ENCODE measurements around the gene UGT1A9.
"Not testable (repeated sequence)": the region's sequence is repeated elsewhere in the genome, so short reads cannot be mapped to it uniquely, and the experiment has no call there.

Gene UGT1A9

DNA sequence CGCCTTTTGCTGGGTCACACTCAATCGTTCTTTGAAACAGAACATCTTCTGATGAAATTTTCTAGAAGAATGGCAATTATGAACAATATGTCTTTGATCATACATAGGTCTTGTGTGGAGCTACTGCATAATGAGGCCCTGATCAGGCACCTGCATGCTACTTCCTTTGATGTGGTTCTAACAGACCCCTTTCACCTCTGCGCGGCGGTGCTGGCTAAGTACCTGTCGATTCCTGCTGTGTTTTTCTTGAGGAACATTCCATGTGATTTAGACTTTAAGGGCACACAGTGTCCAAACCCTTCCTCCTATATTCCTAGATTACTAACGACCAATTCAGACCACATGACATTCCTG lies 41.5 kb downstream of the UGT1A9 start:
- DNase-seq: no peak

DNA sequence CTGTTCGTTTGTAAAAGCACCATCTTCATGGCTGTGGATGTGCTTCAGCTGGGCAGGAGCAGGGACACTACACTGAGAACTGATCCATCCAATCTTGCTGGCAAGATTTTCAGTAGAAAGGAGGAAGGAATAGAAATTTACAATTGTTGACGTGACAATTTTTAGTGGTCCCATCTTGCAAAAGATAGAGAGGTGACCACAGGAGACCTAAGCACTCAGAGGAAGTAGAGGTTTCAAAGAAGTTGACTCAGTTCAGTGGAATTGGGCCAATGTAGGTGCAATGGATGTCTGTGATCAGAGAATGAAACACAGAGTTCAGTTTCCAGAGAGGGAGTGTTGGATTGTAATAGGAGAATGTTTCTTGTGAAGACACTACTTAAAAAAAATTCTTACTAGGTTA lies 42.4 kb downstream of the UGT1A9 start:
- no peak for DNase-seq

DNA sequence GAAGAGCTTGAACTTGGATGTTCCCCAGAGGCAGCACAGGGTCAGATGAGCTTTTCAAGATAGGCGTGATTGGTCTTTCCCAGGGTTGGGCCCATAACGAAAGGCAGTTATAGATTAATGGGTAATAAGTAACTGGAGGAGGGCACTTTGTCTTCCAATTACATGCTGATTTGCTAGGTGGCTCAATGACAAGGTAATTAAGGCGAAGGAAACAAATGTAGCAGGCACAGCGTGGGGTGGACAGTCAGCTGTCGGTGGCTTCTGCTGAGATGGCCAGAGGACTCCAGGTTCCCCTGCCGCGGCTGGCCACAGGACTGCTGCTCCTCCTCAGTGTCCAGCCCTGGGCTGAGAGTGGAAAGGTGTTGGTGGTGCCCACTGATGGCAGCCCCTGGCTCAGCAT lies 46.9 kb downstream of the UGT1A9 start, which contains the start of gene UGT1A4:
UGT1A4 (plus strand) TSS at position 185 of the 400 bp plus-strand sequence; CDS start at position 270, 85 bp downstream.
- DNase-seq: no peak

DNA sequence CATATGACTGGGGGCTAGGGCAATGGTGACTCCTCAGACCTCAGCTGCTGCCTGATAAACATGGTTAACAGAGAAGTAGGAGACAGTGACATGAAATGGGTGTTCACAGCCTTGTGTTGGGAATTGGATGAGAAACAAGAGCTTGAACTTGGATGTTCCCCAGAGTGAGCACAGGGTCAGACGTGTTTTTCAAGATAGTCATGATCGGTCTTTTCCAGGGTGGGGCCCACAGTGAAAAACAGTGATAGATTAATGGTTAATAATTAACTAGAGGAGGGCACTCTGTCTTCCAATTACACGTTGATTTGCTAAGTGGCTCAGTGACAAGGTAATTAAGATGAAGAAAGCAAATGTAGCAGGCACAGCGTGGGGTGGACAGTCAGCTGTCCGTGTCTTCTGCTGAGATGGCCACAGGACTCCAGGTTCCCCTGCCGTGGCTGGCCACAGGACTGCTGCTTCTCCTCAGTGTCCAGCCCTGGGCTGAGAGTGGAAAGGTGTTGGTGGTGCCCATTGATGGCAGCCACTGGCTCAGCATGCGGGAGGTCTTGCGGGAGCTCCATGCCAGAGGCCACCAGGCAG lies 57.1 kb downstream of the UGT1A9 start, which contains the start of gene UGT1A3:
UGT1A3 (plus strand) TSS at position 320 of the 579 bp plus-strand sequence; CDS start at position 405, 85 bp downstream.
- no peak for DNase-seq

DNA sequence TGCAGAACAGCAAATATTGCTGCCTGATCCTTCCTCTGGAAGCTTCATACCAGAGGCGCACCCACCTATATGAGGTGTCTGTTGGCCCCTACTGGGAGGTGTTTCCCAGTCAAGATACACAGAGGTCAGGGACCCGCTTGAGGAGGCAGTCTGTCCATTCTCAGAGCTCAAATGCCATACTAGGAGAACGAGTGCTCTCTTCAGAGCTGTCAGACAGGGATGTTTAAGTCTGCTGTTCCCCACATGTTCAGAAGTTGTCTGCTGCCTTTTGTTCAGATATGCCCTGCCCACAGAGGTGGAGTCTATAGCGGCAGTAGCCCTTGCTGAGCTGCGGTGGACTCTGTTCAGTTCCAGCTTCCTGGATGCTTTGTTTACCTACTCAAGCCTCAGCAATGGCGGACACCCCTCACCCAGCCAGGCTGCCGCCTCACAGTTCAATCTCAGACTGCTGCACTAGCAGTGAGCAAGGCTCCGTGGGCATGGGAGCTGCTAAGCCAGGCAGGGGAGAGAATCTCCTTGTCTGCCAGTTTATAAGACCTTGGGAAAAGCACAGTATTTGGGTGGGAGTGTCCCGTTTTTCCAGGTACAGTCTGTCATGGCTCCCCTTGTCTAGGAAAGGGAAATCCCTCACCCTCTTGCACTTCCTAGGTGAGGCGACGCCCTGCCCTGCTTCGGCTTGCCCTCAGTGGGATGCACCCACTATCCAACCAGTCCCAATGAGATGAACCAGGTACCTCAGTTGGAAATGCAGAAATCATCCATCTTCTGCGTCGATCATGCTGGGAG lies 65.4 kb downstream of the UGT1A9 start:
- DNase-seq: not testable (repeated sequence)

DNA sequence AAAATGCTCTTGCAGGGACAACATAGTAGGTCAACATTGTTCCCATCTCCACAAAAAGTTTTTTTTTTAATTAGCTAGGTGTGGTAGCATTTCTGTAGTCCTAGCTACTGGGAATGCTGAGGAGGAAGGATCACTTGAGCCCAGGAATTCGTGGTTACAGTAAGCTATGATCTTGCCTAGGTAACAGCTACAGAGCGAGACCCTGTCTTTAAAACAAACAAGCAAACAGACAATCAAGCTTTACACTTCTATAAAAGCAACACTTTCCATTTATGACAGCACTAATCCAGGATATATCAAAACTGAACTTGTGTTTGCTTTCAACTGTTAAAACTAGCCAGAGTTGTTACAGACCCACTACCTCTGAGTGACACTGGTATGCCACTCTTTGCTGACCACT lies 69.2 kb downstream of the UGT1A9 start:
- DNase-seq: no peak

DNA sequence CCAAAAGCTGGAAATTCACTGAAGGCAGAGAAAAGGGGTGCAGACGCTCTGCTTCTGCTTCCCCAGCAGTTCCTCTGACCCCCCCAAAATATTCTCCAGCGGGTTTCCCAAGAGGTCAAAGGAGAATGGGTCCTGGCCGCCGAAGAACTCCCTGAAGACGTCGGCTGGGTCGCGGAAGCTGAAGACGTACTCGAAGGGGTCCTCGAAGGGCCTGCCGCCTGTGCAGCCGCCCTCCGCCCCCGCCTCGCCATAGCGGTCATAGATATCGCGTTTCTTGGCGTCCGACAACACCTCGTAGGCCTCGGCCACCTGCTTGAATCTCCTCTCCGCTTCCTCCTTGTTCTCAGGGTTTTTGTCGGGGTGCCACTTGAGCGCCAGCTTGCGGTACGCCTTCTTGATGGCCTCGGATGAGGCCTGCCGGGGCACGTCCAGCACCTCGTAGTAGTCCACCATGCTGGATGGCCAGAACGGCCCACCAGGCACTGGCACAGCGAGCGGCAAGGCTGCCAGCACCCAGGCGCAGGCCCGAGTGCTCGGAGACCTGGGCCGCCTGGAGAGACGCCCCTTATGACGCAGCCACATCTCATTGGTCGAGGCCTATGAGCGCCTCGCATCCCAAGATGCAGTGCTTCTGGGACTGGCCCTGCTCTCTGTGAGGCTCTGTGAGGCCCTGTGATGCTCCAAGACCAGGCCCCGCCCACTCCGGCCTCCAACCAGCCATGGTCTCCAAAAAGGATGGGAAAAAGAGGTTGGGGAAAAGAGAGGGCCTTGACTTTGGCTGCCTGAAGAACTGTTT lies 72.0 kb downstream of the UGT1A9 start:
- no peak for DNase-seq

DNA sequence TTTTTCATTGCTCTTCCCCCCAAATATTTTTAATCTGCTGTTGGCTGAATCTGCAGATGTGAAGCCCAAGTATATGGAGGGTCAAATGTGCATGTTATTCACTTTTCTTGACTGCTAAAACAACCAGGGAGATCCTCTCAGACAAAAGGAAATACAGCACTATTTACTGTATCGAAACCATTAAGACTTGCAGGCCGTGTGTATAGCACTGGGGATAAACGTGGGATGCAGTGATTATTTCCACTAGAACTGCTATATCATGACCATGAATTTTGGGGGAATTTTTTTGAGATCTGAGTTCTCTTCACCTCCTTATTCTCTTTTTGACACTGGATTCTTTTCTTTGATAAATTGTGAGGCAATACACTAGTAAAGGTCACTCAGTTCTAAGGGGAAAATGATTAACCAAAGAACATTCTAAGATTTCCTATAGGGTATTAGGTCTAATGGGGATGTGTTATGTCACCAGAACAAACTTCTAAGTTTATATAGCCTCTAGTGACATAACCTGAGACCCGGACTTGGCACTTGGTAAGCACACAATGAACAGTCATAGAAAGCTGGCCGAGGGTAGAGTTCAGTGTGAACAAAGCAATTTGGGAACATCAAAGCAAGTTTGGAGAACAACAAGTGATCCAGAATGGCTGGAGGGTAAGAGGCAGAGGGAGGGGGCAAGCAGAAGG lies 73.5 kb downstream of the UGT1A9 start:
- no peak for DNase-seq

DNA sequence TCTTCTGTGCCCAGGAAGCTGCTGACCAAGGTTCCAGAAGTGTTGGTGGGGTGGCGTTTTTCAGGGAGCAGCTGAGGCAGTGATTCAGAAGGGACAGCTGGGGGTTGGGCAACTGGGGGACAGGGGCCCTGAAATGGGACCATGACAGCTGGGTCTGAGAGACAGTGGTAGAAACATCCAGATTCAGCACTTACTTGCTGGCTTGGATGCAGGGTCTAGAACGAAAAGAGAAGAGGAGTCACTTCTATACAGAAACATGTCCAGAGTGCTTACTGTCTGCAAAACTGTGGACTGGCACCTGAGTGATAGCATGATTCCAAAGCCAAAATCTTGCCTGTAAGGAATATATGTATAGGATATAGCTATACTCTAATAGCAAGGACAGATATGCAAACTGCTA lies 74.1 kb downstream of the UGT1A9 start:
- DNase-seq: not testable (repeated sequence)

DNA sequence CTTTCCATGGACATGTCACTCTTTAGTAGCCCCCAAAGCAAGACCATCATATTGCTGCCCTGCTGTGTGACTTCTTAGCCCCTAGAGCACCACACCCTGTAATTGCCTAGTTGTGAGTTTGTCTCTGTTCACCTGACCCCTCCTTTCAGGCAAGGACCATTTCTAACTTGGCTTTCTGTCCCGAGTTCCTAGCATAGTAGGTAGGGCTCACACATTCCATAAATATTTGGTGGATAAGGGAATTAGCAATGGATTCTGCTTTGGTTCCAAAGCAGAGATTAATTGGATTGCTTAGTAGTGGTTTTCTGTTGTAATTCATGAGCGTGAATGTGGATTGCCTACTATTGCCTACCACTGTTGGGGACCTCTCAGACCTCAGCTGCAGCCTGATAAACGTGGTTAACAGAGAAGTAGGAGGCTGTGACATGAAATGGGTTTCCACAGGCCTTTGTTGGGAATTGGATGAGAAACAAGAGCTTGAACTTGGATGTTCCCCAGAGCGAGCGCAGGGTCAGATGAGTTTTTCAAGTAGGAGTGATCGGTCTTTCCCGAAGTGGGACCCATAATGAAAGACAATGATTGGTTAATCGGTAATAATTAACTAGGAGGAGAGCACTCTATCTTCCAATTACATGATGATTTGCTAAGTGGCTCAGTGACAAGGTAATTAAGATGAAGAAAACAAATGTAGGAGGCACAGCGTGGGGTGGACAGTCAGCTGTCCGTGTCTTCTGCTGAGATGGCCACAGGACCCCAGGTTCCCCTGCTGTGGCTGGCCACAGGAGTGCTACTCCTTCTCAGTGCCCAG lies 75.0 kb downstream of the UGT1A9 start:
- DNase-seq: no peak

DNA sequence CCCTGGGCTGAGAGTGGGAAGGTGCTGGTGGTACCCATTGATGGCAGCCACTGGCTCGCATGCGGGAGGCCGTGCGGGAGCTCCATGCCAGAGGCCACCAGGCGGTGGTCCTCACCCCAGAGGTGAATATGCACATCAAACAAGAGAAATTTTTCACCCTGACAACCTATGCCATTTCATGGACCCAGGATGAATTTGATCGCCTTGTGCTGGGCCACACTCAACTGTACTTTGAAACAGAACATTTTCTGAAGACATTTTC lies 75.5 kb downstream of the UGT1A9 start:
- no peak for DNase-seq

DNA sequence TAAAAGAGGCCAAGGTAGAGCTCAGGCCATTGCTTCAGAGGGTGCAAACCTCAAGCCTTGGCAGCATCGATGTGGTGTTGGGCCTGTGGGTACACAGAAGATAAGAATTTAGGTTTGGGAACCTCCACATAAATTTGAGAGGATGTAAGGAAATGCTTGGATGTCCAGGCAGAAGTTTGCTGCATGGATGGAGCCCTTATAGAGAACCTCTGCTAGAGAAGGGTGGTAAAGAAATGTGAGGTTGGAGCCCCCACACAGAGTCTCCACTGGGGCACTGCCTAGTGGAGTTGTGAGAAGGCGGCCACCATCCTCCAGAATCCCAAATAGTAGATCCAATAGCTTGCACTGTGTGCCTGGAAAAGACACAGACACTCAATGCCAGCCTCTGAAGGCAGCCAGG lies 79.0 kb downstream of the UGT1A9 start:
- not testable (repeated sequence) for DNase-seq

DNA sequence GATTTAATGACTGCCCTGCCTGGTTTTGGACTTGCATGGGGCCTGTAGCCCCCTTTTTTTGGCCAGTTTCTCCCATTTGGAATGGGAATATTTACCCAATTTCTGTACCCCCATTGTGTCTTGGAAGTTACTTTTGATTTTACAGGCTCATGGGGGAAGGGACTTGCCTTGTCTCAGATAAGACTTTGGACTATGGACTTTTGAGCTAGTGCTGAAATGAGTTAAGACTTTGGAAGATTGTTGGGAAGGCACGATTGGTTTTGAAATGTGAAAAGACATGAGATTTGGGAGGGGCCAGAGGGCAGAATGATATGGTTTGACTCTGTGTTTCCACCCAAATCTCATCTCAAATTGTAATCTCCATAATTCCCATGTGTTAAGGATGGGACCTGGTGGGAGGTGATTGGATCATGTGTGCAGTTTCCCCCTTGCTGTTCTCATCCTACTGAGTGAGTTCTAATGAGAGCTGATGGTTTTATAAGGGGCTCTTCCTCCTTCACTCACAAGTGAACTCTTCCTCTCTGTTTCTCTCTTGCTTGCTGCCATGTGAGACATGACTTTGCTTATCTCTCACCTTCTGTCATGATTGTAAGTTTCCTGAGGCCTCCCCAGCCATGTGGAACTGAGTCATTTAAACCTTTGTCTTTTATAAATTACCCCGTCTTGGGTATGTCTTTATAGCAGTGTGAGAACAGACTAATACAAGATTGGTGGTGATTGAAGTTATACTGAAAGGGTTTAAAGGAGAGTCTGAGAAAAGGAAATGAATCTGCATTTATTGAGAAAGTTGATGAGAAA lies 79.7 kb downstream of the UGT1A9 start:
- not testable (repeated sequence) for DNase-seq

DNA sequence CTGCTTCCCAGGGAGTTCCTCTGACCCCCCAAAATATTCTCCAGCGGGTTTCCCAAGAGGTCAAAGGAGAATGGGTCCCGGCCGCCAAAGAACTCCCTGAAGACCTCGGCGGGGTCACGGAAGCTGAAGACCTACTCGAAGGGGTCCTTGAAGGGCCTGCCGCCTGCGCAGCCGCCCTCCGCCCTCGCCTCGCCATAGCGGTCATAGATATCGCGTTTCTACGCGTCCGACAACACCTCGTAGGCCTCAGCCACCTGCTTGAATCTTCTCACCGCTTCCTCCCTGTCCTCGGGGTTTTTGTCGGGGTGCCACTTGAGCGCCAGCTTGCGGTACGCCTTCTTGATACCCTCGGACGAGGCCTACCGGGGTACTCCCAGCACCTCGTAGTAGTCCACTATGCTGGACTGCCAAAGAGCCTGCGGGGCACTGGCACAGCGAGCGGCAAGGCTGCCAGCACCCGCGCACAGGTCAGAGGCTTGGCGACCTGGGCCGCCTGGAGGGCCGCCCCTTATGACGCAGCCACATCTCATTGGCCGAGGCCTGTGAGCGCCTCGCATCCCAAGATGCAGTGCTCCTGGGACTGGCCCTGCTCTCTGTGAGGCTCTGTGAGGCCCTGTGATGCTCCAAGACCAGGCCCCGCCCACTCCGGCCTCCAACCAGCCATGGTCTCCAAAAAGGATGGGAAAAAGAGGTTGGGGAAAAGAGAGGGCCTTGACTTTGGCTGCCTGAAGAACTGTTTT lies 83.3 kb downstream of the UGT1A9 start:
- DNase-seq: no peak

DNA sequence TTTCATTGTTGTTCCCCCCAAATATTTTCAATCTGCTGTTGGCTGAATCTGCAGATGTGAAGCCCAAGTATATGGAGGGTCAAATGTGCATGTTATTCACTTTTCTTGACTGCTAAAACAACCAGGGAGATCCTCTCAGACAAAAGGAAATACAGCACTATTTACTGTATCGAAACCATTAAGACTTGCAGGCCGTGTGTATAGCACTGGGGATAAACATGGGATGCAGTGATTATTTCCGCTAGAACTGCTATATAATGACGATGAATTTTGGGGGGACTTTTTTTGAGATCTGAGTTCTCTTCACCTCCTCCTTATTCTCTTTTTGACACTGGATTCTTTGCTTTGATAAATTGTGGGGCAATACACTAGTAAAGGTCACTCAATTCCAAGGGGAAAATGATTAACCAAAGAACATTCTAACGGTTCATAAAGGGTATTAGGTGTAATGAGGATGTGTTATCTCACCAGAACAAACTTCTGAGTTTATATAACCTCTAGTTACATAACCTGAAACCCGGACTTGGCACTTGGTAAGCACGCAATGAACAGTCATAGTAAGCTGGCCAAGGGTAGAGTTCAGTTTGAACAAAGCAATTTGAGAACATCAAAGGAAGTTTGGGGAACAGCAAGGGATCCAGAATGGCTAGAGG lies 84.9 kb downstream of the UGT1A9 start:
- no peak for DNase-seq

DNA sequence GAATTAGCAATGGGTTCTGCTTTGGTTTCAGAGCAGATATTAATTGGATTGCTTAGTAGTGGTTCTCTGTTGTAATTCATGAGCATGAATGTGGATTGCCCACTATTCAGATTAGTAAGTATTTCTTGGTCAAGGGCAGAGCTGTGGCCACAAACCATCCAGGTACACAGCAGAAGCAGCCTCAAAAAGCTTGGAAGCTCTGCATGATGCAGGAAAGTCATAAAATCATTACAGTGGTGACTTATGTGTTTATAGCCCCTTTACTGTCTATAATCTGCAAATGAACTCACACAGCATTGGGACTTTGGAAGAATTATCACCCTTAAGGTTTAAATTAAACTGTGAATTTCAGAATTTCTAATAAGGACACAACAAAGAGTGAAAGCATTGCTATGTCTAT lies 86.4 kb downstream of the UGT1A9 start:
- no peak for DNase-seq

DNA sequence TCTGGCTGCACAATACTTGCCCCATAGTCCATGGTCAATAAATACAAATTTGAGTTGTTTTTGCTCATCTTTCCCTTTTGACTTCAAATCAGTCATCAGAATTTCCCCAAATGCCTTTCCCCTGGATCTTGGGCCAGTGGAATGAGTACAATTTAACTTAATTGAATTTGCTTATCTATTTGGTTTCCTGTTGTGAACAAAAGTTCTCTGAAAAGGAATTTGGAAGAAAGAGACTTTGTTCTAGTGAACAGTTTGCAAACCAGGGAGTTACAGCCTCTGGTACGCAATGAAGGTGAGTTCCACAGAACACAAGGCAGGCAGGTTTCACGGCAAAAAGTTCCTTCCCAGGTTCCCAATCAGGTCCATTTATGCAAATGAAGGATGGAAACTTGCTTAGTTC lies 87.2 kb downstream of the UGT1A9 start:
- DNase-seq: no peak

DNA sequence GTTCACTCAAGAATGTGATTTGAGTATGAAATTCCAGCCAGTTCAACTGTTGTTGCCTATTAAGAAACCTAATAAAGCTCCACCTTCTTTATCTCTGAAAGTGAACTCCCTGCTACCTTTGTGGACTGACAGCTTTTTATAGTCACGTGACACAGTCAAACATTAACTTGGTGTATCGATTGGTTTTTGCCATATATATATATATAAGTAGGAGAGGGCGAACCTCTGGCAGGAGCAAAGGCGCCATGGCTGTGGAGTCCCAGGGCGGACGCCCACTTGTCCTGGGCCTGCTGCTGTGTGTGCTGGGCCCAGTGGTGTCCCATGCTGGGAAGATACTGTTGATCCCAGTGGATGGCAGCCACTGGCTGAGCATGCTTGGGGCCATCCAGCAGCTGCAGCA lies 88.3 kb downstream of the UGT1A9 start, which contains the start of gene UGT1A1:
UGT1A1 (plus strand) TSS at position 228 of the 400 bp plus-strand sequence; CDS start at position 246, 18 bp downstream.
- DNase-seq: no peak

DNA sequence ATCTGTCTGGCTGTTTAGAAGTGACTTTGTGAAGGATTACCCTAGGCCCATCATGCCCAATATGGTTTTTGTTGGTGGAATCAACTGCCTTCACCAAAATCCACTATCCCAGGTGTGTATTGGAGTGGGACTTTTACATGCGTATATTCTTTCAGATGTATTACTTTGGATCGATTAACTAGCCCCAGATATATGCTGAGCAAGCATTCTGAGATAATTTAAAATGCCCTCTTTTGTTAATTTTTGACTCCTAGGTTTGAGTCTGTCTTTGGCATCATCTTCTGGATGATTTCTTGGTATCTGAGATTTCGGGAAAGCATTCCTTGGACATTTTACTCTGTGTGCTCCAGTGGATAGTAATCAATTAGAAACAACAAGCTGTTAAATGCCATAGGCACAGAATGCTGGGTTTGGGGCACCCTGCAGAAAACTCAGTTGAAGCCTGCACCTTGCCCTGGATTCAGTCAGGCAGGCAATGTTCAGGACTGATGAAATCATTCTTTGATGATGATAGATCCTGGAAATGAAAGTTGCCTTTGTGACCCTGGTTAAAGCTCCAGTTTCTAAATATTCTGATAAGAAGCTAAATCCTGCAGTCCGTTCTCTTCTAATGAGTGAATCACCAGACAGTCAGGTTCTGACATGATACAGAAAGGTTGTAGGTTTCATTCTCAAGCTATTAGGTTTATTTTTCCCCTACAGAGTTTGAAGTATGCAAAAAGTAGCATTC lies 89.5 kb downstream of the UGT1A9 start:
- no peak for DNase-seq

DNA sequence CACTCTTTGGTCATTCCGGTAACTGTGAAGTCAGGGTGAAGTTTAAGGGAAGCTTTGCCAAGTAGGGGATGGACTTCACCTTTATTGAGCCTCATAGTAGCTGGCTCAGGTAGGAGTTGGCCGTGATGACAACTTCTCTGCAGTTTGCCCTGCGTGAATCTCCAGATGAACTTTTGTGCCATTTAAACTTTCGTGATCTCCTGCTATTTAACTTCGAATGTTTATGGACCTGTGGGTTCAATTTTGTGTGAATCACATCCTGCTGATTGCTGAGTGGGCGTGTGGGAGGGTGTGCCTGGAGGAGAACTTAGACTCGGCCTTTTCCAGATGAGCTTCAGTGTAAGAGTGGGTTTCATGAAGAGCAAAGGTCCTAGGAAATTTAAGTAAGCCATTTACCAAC lies 92.6 kb downstream of the UGT1A9 start:
- DNase-seq: peak; percentile 1
